DND-41 (cell line): Measurements from ENCODE around the gene COPZ1.

ENCODE experiments used
- ATAC-seq: fragments of 200-7000 bp; cut with Tn5 transposase; 3 replicates; pipeline ENCODE4 v1.9.1; 2021; ENCODE audit warnings: low read depth; ENCODE audit not compliant: insufficient read depth
- DNase-seq: peaks from one replicate; pipeline ENCODE4 v3.0.0-alpha.2; 2020
- H2AFZ ChIP-seq: 2 replicates; pipeline ENCODE4 v1.6.0; 2012; ENCODE audit warnings: low read depth, low read length
- H3K27ac ChIP-seq: 2 replicates; pipeline ENCODE4 v1.5.1; 2012; ENCODE audit warnings: low read length, inconsistent platforms
- H3K27me3 ChIP-seq: fragments of 200-600 bp; sonication (generic); 2 replicates; pipeline ENCODE4 v1.6.0; 2012; ENCODE audit warnings: low read length, mild to moderate bottlenecking, inconsistent platforms; ENCODE audit not compliant: insufficient read depth, poor library complexity
- H3K36me3 ChIP-seq: 2 replicates; pipeline ENCODE4 v1.5.1; 2012; ENCODE audit warnings: low read length, inconsistent platforms; ENCODE audit not compliant: insufficient read depth
- H3K4me1 ChIP-seq: 2 replicates; pipeline ENCODE4 v1.5.1; 2012; ENCODE audit warnings: mild to moderate bottlenecking, low read length; ENCODE audit not compliant: insufficient read depth
- H3K4me2 ChIP-seq: 2 replicates; pipeline ENCODE4 v1.6.0; 2012; ENCODE audit warnings: mild to moderate bottlenecking, moderate library complexity, low read length, inconsistent platforms; ENCODE audit not compliant: insufficient read depth
- H3K4me3 ChIP-seq, 2 experiments: fragments of 200-600 bp in 1 of 2; shearing (Covaris generic) in 1 of 2; 2 replicates each; pipeline ENCODE4 v1.5.1; 2012 to 2016; ENCODE audit warnings: inconsistent platforms in 2 of 2, low read length in 2 of 2, mild to moderate bottlenecking in 2 of 2, low read depth in 1 of 2, moderate library complexity in 1 of 2
- H3K79me2 ChIP-seq: 2 replicates; pipeline ENCODE4 v1.6.0; 2012; ENCODE audit warnings: low read length, inconsistent platforms; ENCODE audit not compliant: insufficient read depth
- H3K9ac ChIP-seq: 2 replicates; pipeline ENCODE4 v1.6.0; 2012; ENCODE audit warnings: low read depth, mild to moderate bottlenecking, inconsistent platforms, low read length, moderate library complexity
- H3K9me3 ChIP-seq: 2 replicates; pipeline ENCODE4 v1.5.1; 2012; ENCODE audit warnings: low read length, moderate library complexity, mild to moderate bottlenecking, inconsistent platforms; ENCODE audit not compliant: insufficient read depth, severe bottlenecking
- H4K20me1 ChIP-seq: 2 replicates; pipeline ENCODE4 v1.6.0; 2012; ENCODE audit warnings: low read length; ENCODE audit not compliant: insufficient read depth
- EZH2 ChIP-seq: IDR thresholded peaks from 3 replicates; pipeline ENCODE4 v1.6.1; 2012; ENCODE audit warnings: borderline replicate concordance, low read depth, mild to moderate bottlenecking, moderate library complexity, low read length, inconsistent platforms; ENCODE audit not compliant: severe bottlenecking
- TF ChIP-seq, protein P1 (sequence below): IDR thresholded peaks from 2 replicates; pipeline ENCODE4 v1.5.1; 2012; ENCODE audit warnings: borderline replicate concordance, low read length, moderate library complexity, mild to moderate bottlenecking; ENCODE audit not compliant: poor library complexity, severe bottlenecking; ENCODE audit errors: extremely low read depth

COPZ1 gene, protein sequence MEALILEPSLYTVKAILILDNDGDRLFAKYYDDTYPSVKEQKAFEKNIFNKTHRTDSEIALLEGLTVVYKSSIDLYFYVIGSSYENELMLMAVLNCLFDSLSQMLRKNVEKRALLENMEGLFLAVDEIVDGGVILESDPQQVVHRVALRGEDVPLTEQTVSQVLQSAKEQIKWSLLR

GRCh38 chr12:54324617-54325441, at the start of gene COPZ1:
TSS of gene COPZ1 (plus strand) at chr12:54325131. CDS start at chr12:54325164, 33 bp downstream.
- peaks cover 3% of the 10 kb centered on the region; the same call in 1 of the 2 replicates for H3K36me3 ChIP-seq
- H3K4me1 ChIP-seq: peaks cover 19% of the 10 kb centered on the region

GRCh38 chr12:54276368-54276767, 48.6 kb upstream of the COPZ1 start:
- Histone ChIP-seq H3K4me2 (peak overlapping the region; percentile 61; the same call in 1 of the 2 replicates), H3K4me3 (no peak overlapping the region), H3K79me2 (peaks cover 91% of the 10 kb centered on the region), H3K36me3 (peaks cover 71% of the 10 kb centered on the region), H3K9ac (0 out of 2 replicates have a peak overlapping the region, but pooled peaks have one; percentile 2), H3K27ac (no peak overlapping the region), H2AFZ (no peak overlapping the region), H3K4me1 (peaks cover 29% of the 10 kb centered on the region), H3K9me3 (no peaks in the 10 kb centered on the region), H4K20me1 (peaks cover 26% of the 10 kb centered on the region), H3K27me3 (no peaks in the 10 kb centered on the region)
- DNase-seq (no peak), ATAC-seq (no peak)
- TF ChIP-seq EZH2: no peak
- TF ChIP-seq, protein P1, sequence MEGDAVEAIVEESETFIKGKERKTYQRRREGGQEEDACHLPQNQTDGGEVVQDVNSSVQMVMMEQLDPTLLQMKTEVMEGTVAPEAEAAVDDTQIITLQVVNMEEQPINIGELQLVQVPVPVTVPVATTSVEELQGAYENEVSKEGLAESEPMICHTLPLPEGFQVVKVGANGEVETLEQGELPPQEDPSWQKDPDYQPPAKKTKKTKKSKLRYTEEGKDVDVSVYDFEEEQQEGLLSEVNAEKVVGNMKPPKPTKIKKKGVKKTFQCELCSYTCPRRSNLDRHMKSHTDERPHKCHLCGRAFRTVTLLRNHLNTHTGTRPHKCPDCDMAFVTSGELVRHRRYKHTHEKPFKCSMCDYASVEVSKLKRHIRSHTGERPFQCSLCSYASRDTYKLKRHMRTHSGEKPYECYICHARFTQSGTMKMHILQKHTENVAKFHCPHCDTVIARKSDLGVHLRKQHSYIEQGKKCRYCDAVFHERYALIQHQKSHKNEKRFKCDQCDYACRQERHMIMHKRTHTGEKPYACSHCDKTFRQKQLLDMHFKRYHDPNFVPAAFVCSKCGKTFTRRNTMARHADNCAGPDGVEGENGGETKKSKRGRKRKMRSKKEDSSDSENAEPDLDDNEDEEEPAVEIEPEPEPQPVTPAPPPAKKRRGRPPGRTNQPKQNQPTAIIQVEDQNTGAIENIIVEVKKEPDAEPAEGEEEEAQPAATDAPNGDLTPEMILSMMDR: no peak

More at GRCh38 chr12:54324617-54325441, at the start of gene COPZ1:
- DNase-seq (peak; percentile 98), ATAC-seq (peak; percentile 97)
- peak within 1 kb of the TSS; percentile 58 for H3K9ac ChIP-seq
- H3K4me3 ChIP-seq: peak within 1 kb of the TSS; percentile 67 to 72
- H3K27ac ChIP-seq: peak within 1 kb of the TSS; percentile 92
- peak within 1 kb of the TSS; percentile 95 for H2AFZ ChIP-seq
- H4K20me1 ChIP-seq: no peaks in the 10 kb centered on the region
- H3K9me3 ChIP-seq: no peaks in the 10 kb centered on the region
- TF ChIP-seq, protein P1: peak; percentile 89
- TF ChIP-seq EZH2: no peak
- peaks cover 38% of the 10 kb centered on the region for H3K79me2 ChIP-seq
- peak within 1 kb of the TSS; percentile 90 for H3K4me2 ChIP-seq
- H3K27me3 ChIP-seq: no peaks in the 10 kb centered on the region

GRCh38 chr12:54277823-54278276, 47.1 kb upstream of the COPZ1 start:
- Histone ChIP-seq H3K36me3 (peaks cover 75% of the 10 kb centered on the region), H3K4me3 (peak overlapping the region; percentile 75 to 86; a peak in 3 of 4 replicates), H3K27ac (peak overlapping the region; percentile 92), H3K9me3 (no peaks in the 10 kb centered on the region), H3K27me3 (no peaks in the 10 kb centered on the region), H2AFZ (no peak overlapping the region), H3K4me2 (peak overlapping the region; percentile 61), H3K4me1 (peaks cover 42% of the 10 kb centered on the region), H3K79me2 (peaks cover 91% of the 10 kb centered on the region), H4K20me1 (peaks cover 32% of the 10 kb centered on the region), H3K9ac (peak overlapping the region; percentile 94)
- no peak for DNase-seq
- no peak for TF ChIP-seq EZH2
- TF ChIP-seq, protein P1: no peak
- ATAC-seq: no peak
